Measurements from ENCODE around the gene PCDHGB4.
"Not testable (repeated sequence)": the region's sequence is repeated elsewhere in the genome, so short reads cannot be mapped to it uniquely, and the experiment has no call there.

Gene PCDHGB4

DNA sequence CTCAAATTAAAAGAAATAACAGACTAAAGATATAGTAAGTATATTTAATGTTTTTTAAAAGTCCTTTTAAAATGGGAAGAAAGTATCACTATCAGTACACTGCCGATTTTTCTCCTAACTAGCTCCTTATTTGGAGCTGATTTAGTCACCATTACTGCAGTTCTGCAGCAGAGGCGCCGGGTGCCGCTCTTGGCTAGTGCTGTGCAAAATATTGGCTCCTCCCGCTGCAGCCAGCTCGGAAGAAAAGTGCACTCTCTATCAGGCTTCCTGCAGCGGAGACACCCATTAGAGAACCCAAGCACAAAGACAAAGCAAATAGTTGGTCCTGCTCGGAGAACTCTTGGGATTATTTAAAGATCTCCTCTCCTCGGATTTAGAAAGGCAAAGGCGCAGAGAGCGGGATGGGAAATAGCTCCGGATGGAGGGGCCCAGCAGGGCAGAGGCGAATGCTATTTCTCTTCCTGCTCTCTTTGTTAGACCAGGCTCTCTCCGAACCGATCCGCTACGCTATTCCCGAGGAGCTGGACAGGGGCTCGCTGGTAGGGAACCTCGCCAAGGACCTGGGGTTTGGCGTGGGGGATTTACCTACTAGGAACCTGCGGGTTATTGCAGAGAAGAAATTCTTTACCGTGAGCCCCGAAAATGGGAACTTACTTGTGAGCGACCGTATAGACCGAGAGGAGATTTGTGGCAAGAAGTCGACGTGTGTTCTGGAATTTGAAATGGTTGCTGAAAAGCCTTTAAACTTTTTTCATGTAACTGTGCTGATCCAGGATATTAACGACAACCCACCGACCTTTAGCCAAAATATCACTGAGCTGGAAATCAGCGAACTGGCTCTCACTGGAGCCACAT, 17.3 kb upstream of the PCDHGB4 start, which contains the start of gene PCDHGB3:
PCDHGB3 (plus strand) TSS at position 249 of the 855 bp plus-strand sequence; CDS start at position 402, 153 bp downstream.
- no peak for DNase-seq

DNA sequence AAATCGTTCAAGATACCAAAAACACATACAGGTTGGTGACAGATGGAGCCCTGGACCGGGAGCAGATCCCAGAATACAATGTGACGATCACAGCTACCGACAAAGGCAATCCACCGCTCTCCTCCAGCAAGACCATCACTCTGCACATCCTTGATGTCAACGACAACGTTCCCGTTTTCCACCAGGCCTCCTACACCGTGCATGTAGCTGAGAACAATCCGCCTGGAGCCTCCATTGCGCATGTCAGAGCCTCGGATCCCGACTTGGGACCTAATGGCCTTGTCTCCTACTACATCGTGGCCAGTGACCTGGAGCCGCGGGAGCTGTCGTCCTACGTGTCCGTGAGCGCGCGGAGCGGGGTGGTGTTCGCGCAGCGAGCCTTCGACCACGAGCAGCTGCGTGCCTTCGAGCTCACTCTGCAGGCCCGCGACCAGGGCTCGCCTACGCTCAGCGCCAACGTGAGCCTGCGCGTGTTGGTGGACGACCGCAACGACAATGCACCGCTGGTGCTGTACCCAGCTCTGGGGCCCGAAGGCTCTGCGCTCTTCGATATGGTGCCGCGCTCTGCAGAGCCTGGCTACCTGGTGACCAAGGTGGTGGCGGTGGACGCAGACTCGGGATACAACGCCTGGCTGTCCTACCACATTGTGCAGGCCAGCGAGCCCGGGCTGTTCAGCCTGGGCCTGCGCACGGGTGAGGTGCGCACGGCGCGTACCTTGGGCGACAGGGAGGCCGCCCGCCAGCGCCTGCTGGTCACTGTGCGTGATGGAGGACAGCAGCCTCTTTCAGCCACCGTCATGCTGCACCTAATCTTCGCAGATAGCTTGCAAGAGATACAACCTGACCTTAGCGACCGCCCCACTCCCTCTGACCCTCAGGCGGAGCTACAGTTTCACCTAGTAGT, 15.7 kb upstream of the PCDHGB4 start:
- no peak for DNase-seq

DNA sequence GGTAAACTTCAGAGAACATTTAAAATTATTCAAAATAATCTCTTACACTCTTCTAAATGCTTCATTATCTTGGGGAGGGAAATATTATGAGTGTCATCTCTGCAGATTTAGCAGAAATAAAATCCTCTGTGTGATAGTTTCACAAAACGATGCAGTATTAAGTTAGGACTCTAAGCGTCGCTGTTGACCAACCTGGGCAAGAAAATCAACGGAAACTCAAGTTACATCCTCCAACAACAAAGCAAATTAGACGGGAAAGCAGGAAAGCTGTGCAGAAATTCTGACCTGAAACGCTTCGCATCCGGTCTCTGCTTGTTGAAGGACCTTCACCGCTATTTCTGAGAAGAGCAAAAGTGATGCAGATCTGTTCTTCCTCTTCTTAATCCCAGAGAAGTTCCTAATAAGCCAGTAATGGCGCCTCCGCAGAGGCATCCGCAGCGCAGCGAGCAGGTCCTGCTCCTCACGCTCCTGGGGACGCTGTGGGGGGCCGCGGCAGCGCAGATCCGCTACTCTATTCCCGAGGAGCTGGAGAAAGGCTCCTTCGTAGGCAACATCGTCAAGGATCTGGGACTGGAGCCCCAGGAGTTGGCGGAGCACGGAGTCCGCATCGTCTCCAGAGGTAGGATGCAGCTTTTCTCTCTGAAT, 13.7 kb upstream of the PCDHGB4 start, which contains the start of gene PCDHGA6:
PCDHGA6 (plus strand) TSS at position 219 of the 645 bp plus-strand sequence; CDS start at position 412, 193 bp downstream.
- no peak for DNase-seq

DNA sequence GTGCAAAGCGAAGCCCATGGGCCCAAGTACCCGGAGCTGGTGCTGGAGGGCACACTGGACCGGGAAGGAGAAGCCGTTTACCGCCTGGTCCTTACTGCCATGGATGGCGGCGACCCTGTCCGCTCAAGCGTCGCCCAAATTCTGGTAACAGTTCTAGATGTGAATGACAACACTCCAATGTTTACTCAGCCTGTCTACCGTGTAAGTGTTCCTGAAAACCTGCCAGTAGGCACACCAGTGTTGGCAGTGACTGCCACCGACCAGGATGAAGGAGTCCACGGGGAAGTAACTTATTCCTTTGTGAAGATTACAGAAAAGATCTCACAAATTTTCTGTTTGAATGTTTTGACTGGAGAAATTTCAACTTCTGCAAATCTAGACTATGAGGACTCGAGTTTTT, 12.9 kb upstream of the PCDHGB4 start:
- DNase-seq: no peak

DNA sequence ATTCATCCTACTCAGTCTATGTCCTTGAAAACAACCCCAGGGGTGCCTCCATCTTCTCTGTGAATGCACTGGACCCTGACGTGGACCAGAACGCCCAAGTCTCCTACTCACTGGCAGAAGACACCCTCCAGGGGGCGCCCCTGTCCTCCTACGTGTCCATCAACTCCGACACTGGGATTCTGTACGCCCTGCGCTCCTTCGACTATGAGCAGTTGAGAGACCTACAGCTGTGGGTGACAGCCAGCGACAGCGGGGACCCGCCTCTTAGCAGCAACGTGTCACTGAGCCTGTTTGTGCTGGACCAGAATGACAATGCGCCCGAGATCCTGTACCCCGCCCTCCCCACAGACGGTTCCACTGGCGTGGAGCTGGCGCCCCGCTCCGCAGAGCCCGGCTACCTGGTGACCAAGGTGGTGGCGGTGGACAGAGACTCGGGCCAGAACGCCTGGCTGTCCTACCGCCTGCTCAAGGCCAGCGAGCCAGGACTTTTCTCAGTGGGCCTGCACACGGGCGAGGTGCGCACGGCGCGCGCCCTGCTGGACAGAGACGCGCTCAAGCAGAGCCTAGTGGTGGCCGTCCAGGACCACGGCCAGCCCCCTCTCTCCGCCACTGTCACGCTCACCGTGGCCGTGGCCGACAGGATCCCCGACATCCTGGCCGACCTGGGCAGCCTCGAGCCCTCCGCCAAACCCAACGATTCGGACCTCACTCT, 11.9 kb upstream of the PCDHGB4 start:
- not testable (repeated sequence) for DNase-seq

DNA sequence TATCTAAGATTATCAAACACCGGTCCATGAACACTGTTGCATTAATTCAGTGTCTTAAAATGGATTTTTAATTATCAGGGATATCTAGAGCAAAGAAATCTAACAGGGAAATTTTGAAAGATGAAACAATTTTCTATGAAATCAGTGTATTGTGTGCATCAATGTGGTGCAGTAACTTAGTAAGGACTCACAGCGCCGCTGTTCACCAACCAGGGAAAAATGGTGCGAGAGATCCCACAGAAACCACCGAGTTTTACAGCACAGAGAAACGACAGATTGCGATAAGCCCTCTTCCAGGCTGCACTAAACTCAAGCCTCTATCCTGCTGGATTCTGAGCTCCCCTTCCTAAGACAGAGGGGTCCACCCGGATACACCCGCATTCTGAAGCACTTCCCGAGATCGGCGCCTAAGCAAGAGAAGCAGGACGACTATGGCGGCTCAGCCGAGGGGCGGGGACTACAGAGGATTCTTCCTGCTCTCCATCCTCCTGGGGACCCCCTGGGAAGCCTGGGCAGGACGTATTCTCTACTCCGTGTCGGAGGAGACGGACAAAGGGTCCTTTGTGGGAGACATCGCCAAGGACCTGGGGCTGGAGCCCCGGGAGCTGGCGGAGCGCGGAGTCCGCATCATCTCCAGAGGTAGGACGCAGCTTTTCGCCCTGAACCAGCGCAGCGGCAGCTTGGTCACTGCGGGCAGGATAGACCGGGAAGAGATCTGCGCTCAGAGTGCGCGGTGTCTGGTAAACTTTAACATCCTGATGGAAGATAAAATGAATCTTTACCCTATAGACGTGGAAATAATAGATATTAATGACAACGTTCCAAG, 4.8 kb upstream of the PCDHGB4 start, which contains the start of gene PCDHGA7:
PCDHGA7 (plus strand) TSS at position 274 of the 826 bp plus-strand sequence; CDS start at position 432, 158 bp downstream.
- DNase-seq: no peak

DNA sequence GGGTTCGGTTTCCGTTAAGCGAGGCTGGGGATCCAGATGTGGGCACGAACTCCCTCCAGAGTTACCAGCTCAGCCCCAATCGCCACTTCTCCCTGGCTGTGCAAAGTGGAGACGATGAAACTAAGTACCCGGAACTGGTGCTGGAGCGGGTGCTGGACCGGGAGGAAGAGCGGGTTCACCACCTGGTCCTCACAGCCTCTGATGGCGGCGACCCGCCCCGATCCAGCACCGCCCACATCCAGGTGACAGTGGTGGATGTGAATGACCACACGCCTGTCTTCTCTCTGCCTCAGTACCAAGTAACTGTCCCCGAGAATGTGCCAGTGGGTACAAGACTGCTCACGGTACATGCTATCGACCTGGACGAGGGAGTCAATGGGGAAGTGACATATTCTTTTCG, 4.2 kb upstream of the PCDHGB4 start:
- DNase-seq: no peak

DNA sequence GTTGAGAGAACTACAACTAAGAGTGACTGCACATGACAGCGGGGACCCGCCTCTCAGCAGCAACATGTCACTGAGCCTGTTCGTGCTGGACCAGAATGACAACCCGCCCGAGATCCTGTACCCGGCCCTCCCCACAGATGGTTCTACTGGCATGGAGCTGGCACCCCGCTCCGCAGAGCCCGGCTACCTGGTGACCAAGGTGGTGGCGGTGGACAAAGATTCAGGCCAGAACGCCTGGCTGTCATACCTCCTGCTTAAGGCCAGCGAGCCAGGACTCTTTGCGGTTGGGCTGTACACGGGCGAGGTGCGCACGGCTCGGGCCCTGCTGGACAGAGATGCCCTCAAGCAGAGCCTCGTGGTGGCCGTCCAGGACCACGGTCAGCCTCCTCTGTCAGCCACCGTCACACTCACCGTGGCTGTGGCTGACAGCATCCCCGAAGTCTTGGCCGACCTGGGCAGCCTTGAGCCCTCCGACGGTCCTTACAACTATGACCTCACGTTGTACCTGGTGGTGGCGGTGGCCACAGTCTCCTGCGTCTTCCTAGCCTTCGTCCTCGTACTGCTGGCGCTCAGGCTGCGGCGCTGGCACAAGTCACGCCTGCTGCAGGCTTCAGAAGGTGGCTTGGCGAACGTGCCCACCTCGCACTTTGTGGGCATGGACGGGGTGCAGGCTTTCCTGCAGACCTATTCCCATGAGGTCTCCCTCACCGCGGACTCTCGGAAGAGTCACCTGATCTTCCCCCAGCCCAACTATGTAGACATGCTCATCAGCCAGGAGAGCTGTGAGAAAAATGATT, 2.8 kb upstream of the PCDHGB4 start:
- DNase-seq: no peak

DNA sequence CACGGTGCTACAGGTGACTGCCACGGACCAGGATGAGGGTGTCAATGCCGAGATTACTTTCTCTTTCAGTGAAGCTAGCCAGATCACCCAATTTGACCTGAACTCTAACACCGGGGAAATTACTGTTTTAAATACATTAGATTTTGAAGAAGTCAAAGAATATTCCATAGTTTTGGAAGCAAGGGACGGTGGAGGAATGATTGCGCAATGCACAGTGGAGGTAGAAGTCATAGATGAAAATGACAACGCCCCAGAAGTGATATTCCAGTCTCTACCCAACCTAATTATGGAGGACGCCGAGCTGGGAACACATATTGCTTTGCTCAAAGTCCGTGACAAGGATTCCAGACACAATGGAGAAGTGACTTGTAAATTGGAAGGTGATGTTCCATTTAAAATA, 1.2 kb downstream of the PCDHGB4 start:
- DNase-seq: no peak

DNA sequence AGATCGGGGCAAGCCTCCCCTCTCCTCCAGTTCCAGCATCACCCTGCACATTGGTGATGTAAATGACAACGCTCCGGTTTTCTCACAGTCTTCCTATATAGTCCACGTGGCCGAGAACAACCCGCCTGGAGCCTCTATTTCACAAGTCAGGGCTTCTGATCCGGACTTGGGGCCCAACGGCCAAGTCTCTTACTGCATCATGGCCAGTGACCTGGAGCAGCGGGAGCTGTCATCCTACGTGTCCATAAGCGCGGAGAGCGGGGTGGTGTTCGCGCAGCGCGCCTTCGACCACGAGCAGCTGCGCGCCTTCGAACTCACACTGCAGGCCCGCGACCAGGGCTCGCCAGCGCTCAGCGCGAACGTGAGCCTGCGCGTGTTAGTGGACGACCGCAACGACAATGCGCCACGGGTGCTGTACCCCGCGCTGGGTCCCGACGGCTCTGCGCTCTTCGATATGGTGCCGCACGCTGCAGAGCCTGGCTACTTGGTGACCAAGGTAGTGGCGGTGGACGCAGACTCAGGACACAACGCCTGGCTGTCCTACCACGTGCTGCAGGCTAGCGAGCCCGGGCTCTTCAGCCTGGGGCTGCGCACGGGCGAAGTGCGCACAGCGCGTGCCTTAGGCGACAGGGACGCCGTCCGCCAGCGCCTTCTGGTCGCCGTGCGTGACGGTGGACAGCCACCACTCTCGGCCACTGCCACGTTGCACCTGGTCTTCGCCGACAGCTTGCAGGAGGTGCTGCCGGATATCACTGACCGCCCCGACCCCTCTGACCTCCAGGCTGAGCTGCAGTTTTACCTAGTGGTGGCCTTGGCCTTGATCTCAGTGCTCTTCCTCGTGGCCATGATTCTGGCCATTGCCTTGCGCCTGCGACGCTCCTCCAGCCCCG, 1.9 kb downstream of the PCDHGB4 start:
- DNase-seq: no peak

DNA sequence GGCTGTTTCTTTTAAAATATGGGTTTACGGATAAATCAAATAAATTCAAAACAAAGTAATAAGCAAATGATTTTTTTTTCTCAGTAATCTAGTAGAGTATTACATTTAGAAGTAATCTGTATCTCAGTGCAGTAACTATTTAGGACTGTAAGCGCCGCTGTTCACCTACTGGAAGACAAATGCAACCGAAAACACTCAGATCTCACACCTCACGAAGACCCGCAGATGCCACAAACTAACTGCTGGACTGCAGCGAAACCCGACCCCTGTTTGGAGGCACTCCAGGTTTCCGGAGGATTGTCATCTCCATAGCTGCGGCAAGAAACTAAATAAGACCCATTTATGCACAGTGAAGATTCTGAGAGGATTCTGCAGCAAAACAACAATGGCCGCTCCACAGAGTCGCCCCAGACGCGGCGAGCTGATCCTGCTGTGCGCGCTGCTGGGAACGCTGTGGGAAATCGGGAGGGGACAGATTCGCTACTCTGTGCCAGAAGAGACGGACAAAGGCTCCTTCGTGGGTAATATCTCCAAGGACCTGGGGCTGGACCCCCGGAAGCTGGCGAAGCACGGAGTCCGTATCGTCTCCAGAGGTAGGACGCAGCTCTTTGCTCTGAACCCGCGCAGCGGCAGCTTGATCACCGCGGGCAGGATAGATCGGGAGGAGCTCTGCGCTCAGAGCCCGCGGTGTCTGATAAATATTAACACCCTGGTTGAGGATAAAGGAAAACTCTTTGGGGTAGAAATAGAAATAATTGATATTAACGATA, 5.1 kb downstream of the PCDHGB4 start, which contains the start of gene PCDHGA8:
PCDHGA8 (plus strand) TSS at position 205 of the 770 bp plus-strand sequence; CDS start at position 386, 181 bp downstream.
- no peak for DNase-seq

DNA sequence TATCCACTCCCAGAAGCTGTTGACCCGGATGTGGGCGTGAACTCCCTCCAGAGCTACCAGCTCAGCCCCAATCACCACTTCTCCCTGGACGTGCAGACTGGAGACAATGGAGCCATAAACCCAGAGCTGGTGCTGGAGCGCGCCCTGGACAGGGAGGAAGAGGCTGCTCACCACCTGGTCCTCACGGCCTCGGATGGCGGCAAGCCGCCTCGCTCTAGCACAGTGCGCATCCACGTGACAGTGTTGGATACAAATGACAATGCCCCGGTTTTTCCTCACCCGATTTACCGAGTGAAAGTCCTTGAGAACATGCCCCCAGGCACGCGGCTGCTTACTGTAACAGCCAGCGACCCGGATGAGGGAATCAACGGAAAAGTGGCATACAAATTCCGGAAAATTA, 5.8 kb downstream of the PCDHGB4 start:
- DNase-seq: no peak

DNA sequence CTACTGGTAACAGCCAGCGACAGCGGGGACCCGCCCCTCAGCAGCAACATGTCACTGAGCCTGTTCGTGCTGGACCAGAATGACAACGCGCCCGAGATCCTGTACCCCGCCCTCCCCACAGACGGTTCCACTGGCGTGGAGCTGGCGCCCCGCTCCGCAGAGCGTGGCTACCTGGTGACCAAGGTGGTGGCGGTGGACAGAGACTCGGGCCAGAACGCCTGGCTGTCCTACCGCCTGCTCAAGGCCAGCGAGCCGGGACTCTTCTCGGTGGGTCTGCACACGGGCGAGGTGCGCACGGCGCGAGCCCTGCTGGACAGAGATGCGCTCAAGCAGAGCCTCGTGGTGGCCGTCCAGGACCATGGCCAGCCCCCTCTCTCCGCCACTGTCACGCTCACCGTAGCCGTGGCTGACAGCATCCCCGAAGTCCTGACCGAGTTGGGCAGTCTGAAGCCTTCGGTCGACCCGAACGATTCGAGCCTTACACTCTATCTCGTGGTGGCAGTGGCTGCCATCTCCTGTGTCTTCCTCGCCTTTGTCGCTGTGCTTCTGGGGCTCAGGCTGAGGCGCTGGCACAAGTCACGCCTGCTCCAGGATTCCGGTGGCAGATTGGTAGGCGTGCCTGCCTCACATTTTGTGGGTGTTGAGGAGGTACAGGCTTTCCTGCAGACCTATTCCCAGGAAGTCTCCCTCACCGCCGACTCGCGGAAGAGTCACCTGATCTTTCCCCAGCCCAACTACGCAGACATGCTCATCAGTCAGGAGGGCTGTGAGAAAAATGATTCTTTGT, 7.1 kb downstream of the PCDHGB4 start:
- DNase-seq: not testable (repeated sequence)

DNA sequence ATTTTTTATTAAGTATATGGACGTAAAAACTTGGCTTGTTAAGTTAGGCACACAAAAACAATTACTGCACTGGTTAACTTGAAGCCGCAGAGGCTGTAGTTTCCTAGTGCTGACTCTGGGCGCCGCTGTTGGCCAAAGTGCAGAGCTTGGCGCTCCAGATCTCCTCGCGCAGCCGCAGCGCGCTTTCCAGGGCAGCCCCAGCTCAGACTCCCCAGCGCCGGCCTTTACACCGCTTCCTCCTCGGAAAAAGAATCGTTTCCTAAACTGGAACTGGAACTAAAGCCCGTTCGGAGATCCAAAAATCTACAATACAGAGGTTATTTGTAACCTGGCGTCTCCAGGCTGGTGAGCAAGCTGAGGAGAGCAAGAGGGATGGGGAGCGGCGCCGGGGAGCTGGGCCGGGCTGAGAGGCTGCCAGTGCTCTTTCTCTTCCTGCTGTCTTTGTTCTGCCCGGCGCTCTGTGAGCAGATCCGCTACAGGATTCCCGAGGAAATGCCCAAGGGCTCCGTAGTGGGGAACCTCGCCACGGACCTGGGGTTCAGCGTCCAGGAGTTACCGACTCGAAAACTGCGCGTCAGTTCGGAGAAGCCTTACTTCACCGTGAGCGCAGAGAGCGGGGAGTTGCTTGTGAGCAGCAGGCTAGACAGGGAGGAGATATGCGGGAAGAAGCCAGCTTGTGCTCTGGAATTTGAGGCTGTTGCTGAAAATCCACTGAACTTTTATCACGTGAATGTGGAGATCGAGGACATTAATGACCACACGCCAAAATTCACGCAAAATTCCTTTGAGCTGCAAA, 10.5 kb downstream of the PCDHGB4 start, which contains the start of gene PCDHGB5:
PCDHGB5 (plus strand) TSS at position 192 of the 796 bp plus-strand sequence; CDS start at position 373, 181 bp downstream.
- DNase-seq: not testable (repeated sequence)

DNA sequence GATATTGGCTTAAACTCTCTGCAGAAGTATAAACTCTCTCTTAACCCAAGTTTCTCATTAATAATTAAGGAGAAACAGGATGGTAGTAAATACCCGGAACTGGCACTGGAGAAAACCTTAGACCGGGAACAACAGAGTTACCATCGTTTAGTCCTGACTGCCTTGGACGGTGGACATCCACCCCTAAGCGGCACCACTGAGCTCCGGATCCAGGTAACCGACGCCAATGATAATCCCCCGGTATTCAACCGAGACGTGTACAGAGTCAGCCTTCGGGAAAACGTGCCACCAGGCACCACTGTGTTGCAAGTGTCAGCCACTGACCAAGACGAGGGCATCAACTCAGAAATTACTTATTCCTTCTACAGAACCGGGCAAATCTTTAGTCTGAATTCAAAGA, 11.1 kb downstream of the PCDHGB4 start:
- no peak for DNase-seq

DNA sequence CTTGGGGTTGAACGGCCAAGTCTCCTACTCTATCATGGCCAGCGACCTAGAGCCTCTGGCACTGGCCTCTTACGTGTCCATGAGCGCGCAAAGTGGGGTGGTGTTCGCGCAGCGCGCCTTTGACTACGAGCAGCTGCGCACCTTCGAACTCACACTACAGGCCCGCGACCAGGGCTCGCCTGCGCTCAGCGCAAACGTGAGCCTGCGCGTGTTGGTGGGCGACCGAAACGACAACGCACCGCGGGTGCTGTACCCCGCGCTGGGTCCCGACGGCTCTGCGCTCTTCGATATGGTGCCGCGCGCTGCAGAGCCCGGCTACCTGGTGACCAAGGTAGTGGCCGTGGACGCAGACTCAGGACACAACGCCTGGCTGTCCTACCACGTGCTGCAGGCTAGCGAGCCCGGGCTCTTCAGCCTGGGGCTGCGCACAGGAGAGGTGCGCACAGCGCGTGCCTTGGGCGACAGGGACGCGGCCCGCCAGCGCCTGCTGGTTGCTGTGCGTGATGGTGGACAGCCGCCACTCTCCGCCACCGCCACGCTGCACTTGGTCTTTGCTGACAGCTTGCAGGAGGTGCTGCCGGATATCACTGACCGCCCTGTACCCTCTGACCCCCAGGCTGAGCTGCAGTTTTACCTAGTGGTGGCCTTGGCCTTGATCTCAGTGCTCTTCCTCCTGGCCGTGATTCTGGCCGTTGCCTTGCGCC, 12.2 kb downstream of the PCDHGB4 start:
- DNase-seq: no peak
